Astrocyte (in vitro differentiated cells and primary cell): ENCODE data around the gene SUGT1.

Experiments used
- EZH2 ChIP-seq: IDR thresholded peaks from 2 replicates; pipeline ENCODE4 v1.6.1; 2012; ENCODE audit warnings: mild to moderate bottlenecking, low read length, inconsistent platforms; ENCODE audit not compliant: insufficient read depth
- TF ChIP-seq, protein P1 (sequence below): IDR thresholded peaks from 2 replicates; pipeline ENCODE4 v1.5.1; 2011; ENCODE audit warnings: low read depth, mild to moderate bottlenecking, inconsistent platforms, low read length, moderate library complexity; ENCODE audit not compliant: insufficient read depth

GRCh38 chr13:52736891-52737290 lies 84.3 kb downstream of the SUGT1 start:
- TF ChIP-seq, protein P1, sequence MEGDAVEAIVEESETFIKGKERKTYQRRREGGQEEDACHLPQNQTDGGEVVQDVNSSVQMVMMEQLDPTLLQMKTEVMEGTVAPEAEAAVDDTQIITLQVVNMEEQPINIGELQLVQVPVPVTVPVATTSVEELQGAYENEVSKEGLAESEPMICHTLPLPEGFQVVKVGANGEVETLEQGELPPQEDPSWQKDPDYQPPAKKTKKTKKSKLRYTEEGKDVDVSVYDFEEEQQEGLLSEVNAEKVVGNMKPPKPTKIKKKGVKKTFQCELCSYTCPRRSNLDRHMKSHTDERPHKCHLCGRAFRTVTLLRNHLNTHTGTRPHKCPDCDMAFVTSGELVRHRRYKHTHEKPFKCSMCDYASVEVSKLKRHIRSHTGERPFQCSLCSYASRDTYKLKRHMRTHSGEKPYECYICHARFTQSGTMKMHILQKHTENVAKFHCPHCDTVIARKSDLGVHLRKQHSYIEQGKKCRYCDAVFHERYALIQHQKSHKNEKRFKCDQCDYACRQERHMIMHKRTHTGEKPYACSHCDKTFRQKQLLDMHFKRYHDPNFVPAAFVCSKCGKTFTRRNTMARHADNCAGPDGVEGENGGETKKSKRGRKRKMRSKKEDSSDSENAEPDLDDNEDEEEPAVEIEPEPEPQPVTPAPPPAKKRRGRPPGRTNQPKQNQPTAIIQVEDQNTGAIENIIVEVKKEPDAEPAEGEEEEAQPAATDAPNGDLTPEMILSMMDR = no peak
- no peak for TF ChIP-seq EZH2
